ENCODE results near the gene GADD45GIP1.
A peak's percentile ranks its signal among the peaks of the same experiment; 100 is the strongest.

Gene GADD45GIP1

DNA sequence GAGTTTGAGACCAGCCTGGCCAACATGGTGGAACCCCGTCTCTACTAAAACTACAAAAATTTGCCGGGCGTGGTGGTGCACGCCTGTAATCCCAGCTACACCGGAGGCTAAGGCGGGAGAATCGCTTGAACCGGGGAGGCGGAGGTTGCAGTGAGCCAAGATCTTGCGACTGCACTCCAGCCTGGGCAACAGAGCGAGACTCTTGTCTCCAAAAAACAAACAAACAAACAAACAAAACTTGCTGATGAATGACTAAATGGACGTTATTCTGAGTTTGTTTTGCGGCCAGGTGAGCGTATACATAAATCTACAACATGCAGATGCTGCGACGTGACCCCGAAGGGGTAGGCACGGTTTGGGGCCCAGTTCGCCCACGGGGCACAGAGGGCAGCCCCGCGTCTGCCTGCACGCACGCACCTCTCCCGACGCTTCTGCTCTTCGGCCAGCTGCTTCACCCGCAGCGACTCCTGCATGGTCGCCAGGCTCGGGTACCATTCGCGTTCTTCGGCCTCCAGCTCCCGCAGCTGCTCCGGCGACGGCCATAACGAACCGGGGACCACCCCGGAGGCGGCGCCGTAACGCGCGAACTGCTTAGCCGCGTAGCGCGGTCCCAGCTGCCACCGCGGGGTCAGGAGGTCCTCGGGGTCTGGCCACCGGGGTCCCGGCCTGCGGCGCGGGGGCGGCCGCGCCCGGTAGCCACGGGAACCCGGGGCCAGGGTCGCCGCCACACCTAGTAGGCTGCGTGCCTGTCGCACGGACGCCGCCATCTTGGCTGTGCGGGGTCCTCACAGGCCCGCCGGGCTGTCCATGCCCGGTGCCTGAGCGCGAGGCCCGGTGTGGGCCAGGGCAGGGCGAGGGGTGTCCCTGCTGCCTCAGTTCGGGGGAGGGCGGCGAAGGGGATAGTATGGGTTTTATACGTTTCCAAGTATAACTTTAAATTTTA is at the start of gene GADD45GIP1:
Gene GADD45GIP1 (minus strand): TSS at position 778 of the 943 bp plus-strand sequence. CDS start 11 bp downstream, at position 767.
- DNase-seq, result peak; percentile 84

DNA sequence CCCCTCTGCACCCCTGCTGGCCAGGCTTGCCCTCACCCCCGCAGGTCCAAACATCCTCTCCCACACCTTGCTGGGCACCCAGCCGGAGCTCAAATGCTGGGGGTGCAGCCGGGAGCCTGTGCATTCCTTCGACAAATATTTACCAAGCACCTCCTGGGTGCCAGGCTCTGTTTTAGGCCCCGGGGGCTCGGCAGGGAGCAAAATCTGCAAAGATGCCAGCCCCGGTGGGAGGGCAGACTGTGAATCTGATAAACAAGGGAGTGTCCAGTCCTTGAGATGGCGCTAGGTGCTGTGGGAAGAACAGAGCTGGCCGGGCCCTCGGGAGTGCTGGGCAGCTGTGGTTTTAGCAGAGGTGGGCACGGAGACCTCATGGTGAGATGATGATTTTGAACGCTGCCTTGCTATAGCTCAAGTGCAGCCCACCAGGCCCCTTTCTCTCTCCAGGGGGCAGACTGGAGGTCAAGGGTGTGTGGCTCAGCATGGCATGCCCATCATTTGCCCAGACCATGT is 48.9 kb upstream of the GADD45GIP1 start:
- no peak for DNase-seq

DNA sequence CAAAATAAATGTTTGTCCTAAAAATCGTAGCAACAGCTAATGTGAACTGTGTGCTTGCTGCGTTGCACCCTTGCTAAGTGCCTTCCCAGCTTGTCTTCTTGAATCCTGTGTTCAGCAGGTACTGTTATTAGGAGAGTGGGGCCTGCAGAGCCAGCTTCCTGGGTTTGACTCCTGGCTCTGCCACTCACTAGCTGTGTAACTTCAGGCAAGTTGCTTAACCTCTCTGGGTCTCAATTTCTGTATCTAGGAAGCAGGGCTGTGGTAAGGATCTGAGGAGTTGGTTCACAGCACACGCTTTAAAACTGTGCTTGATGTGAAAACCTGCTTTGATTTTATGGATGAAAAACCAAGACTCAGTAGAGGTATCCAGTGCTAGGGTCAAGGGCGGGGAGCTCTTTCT is 48.2 kb upstream of the GADD45GIP1 start:
- DNase-seq, result no peak

GRCh38 chr19:13004273-13004672 is 47.2 kb upstream of the GADD45GIP1 start:
- no peak for DNase-seq

DNA sequence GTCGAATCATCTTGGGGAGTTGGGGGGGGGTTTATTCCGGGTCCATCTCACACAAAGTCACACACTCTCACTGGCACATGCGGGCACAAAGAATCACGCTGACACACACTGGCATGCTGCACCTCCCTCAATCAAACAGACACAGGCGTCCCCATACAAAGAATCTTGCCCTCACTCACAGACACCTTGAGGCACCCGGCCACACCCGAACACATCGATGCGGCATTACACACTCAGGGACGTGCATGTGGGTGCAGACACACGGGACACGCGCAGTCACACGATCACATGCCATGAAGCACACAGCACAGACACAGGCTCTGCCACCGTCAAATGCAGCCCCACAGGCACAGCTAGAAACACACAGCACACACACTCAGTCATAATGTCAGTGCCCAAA is 46.1 kb upstream of the GADD45GIP1 start:
- no peak for DNase-seq

GRCh38 chr19:13002166-13002898 is 45.3 kb upstream of the GADD45GIP1 start:
- DNase-seq, result no peak

- DNase-seq, result no peak
These were observed 44.6 kb upstream of the GADD45GIP1 start for GRCh38 chr19:13001502-13002165.

GRCh38 chr19:13001166-13001501 is 44.1 kb upstream of the GADD45GIP1 start:
- no peak for DNase-seq

GRCh38 chr19:12997967-12998940 is 41.2 kb upstream of the GADD45GIP1 start:
- no peak for DNase-seq

- DNase-seq, result no peak
These were observed 40.4 kb upstream of the GADD45GIP1 start for GRCh38 chr19:12997179-12997966.

GRCh38 chr19:12996406-12997094 is 39.5 kb upstream of the GADD45GIP1 start:
- no peak for DNase-seq

DNA sequence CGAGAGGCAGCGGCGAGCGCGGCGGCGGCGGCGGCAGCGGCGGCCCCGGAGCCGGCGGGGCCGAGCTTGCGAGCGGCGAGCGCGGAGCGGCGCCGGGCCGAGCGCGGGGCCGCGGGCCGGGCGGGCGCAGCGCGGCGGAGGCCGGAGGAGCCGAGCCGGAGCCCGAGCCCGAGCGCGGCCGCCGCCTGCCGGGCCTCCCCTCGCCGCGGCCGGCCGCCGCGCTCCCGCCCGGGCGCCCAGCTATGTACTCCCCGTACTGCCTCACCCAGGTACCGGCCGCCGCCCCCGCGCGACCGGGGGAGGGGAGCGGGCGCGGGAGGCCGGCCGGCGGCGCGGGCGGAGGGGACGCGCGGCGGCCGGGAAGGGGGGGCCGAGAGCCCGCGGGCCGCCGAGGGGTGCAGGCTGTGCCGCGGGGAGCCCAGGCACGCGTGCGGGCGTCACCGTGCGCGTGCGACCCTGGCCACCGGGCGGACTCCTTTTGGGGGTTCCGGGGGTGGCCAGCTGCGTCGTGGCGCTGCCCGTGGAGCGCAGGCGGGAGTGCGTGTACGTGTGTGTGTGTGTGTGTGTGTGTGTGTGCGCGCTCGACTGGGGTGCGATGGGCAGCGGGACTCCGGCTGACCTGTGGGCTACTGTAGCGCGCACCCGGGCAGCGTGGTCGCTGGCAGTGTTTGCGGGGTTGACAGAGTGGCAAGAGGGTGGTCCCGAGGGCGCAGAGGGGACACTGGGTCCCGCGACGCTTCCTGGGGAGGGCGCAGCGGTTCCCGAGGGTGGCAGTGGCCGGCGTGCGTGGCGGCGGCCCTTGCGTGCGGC is 38.8 kb upstream of the GADD45GIP1 start:
- peak; percentile 12 for DNase-seq

DNA sequence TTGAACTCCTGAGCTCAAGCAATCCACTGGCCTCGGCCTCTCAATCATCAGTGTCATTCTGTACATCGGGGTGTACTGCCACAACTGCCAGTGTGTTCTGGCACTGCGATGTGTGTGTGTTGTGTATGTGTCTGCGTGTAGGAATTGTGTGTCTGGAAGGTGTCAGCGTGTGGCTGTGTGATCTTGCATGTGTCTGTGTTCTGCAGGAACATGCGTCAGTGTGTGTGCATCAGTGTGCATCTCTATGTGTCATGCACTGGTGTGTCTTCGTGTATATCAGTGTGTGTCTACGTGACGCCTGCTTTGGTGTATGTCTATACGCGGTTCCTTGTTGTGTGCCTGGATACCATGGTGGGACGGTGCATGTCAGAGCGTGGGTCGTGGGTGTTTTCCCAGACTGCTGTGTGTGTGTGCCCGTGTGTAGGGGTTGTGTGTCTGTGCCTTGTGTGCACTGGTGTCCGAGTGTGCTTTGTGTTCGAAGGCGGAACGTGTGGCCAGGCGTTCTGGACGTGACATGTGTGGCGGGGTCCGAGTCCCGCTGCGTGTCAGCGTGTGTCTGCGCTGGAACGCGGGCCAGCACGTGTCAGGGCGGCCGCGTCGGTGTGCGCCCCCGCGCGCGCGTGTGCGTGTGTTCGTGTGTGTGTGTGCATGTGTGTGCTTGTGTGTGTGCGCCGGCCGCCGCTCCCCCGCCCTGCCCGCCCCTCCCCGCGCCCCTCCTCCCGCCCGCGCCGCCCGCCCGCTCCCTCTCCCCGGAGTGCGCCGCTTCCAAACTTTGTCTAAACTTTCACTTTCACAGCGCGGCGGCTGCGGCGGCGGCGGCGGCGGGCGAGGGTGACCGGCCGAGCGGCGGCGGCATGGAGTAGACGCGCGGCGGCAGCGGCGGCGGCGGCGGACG is 37.9 kb upstream of the GADD45GIP1 start, which contains the start of gene NFIX:
Gene NFIX (plus strand): TSS at position 775 of the 895 bp plus-strand sequence. CDS start 363 bp downstream, outside the sequence.
- DNase-seq, result peak; percentile 73

DNA sequence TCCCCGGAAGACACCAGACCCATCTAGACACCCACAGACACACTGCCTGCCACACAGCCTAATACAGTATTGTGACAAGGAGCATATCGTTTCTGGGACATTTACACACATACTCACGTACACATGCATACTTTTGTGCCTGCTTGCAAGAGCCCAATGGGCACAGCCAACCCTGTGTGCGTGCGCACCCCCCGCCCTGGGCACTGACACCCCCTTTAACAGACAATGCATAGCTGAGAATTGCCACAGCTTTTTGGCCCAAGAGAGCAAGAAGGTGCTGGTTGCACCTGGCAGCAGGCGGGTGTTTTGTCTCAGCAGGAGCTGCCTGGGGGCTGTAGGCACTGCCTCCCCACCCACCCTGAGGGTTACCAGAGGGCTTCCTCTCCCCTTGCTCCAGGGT is 36.5 kb upstream of the GADD45GIP1 start:
- no peak for DNase-seq

GRCh38 chr19:12992729-12993128 is 35.7 kb upstream of the GADD45GIP1 start:
- DNase-seq, result no peak

DNA sequence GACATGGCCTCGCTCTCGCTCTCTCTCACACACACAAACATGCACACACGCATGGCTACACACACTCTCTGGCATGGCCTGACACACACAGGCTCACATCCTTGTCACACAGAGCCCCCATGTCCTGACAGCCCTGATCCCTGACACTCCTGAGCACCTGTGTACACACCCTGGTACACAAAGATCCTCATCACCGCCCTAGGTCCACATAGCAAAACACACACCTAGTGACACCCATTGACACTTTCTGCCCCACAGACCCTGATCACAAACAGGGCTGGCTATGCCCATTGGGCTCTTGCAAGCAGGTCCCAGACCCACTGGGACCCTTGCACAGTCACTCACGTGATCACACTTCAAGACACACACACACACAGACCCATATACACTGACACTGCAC is 34.3 kb upstream of the GADD45GIP1 start:
- no peak for DNase-seq

DNA sequence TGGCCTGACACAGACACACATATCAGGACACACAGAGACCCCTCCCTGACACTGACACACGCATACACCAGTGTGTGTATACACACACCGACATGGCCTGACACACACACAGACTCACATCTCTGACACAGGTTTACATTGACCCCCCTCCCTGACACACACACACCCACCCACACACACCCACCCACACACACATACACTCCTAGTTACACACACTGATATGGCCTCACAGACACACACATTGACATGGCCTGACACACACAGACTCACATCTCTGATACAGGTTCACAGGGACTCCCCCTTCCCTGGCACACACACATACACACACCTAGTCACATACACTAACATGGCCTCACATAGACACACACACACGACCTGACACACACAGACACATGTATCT is 33.8 kb upstream of the GADD45GIP1 start:
- no peak for DNase-seq

DNA sequence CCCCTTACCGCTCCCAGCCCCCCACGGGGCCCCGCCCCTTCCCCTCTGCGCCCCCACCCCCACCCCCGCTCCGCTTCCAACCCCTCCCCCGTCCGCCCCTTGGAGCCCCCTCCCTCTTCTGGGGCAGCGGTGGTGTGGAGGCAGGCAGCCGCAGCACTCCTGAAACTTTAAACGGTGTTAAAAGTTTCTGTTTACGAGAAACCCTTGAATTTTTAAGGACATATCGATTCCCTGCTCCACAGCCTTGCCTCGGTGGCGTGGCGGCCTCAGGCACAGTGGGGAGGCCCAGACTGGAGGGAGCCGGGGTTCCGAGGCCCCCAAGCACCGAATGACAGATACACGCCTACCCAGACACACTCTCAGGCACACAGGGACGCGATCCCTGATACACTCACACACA is 33.4 kb upstream of the GADD45GIP1 start:
- DNase-seq, result no peak
